ENCODE measurements around the gene C6orf47.

C6orf47 gene

GRCh38 chr6:31609519-31610406 is 50.8 kb downstream of the C6orf47 start:
- Histone ChIP-seq H3K27ac (ENCODE audit: low read depth, low read length, poor library complexity, severe bottlenecking) (no peak overlapping the region), H3K27me3 (ENCODE audit: insufficient read depth, low read length) (no peaks in the 10 kb centered on the region), H3K4me3 (ENCODE audit: low read depth, low read length, poor library complexity, severe bottlenecking) (no peak overlapping the region), H3K4me1 (ENCODE audit: insufficient read depth, low read length, severe bottlenecking) (peaks cover 13% of the 10 kb centered on the region), H3K4me2 (ENCODE audit: low read length) (no peak overlapping the region), H4K20me1 (ENCODE audit: insufficient read depth, low read length) (no peaks in the 10 kb centered on the region), H3K79me2 (ENCODE audit: insufficient read depth, low read length) (no peaks in the 10 kb centered on the region), H3F3A (ENCODE audit: insufficient read depth, low read length) (no peaks in the 10 kb centered on the region), H3K36me3 (ENCODE audit: insufficient read depth, low read length) (no peaks in the 10 kb centered on the region), H3K9me3 (ENCODE audit: low read length) (no peaks in the 10 kb centered on the region), H3K9ac (ENCODE audit: low read length) (no peak overlapping the region), H3K9me2 (ENCODE audit: low read depth, low read length) (no peaks in the 10 kb centered on the region), H2AFZ (ENCODE audit: low read length) (no peak overlapping the region)
- TF ChIP-seq CTCF (IDR thresholded peaks at IDR 0.05; ENCODE audit: low read length) (no peak), EZH2 (IDR thresholded peaks at IDR 0.05; ENCODE audit: borderline replicate concordance, low read length) (no peak)

Data from OCI-LY1 (cell line).